GM18909 (cell line): ENCODE measurements around the gene TNFSF10.
"Not testable (repeated sequence)": the region's sequence is repeated elsewhere in the genome, so short reads cannot be mapped to it uniquely, and the experiment has no call there.

Experiments used
- ATAC-seq: cut with Tn5 transposase; IDR thresholded peaks from one replicate; pipeline ENCODE4 v1.9.1; 2021; ENCODE audit warnings: mild to moderate bottlenecking; ENCODE audit not compliant: unreplicated experiment, poor library complexity

The TNFSF10 gene

GRCh38 chr3:172522871-172523818 is at the start of gene TNFSF10:
Gene TNFSF10, minus strand, starts transcription at chr3:172523430. Its CDS starts 46 bp downstream, at chr3:172523384.
- ATAC-seq: peak; percentile 90

GRCh38 chr3:172569128-172570008 is 46.1 kb upstream of the TNFSF10 start:
- no peak for ATAC-seq

- no peak for ATAC-seq
These were observed 45.5 kb upstream of the TNFSF10 start for GRCh38 chr3:172568701-172569100.

GRCh38 chr3:172566785-172567184 is 43.6 kb upstream of the TNFSF10 start:
- ATAC-seq: not testable (repeated sequence)

GRCh38 chr3:172564499-172564898 is 41.3 kb upstream of the TNFSF10 start:
- no peak for ATAC-seq

GRCh38 chr3:172562871-172563865 is 39.9 kb upstream of the TNFSF10 start:
- no peak for ATAC-seq

GRCh38 chr3:172561897-172562640 is 38.8 kb upstream of the TNFSF10 start:
- ATAC-seq: no peak

- no peak for ATAC-seq
These were observed 37.4 kb upstream of the TNFSF10 start for GRCh38 chr3:172560586-172560985.

GRCh38 chr3:172560026-172560425 is 36.8 kb upstream of the TNFSF10 start:
- ATAC-seq: no peak

GRCh38 chr3:172559020-172559419 is 35.8 kb upstream of the TNFSF10 start:
- ATAC-seq: no peak

GRCh38 chr3:172557515-172558220 is 34.4 kb upstream of the TNFSF10 start:
- ATAC-seq: no peak

- ATAC-seq: no peak
These were observed 30.5 kb upstream of the TNFSF10 start for GRCh38 chr3:172553526-172554252.

- ATAC-seq: no peak
These were observed 29.4 kb upstream of the TNFSF10 start for GRCh38 chr3:172552607-172553006.

GRCh38 chr3:172551874-172552273 is 28.6 kb upstream of the TNFSF10 start:
- ATAC-seq: no peak

GRCh38 chr3:172550347-172550943 is 27.2 kb upstream of the TNFSF10 start:
- ATAC-seq: peak; percentile 75

GRCh38 chr3:172549144-172549543 is 25.9 kb upstream of the TNFSF10 start:
- no peak for ATAC-seq

GRCh38 chr3:172546628-172547214 is 23.5 kb upstream of the TNFSF10 start:
- ATAC-seq: peak; percentile 41
